ENCODE measurements around the gene CBLB. TPM values are rescaled to one million over a fixed set of nuclear protein-coding genes. Genes with fewer than 3 reads are reported as not detected.

CBLB gene
- total RNA-seq, 1 experiment from 2014 or later: 8.6 TPM

DNA sequence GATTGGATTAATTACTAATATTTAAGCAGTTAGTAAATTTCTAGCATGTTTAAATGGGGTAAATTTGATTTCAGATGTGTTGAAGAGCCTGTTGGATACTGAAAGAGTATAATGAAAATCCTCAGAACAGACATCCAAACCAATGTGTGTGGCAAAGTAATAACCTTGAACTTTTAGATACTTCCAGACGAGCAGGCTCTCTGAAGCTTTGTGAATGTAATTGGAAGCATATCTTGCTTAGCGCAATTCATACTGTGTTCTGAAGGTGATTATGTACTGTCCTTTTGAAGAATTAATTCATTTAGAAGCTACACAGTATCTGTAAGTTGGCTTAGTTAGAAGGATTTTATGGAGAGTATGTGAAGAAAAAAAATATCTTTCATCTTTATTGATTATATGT is 161.8 kb downstream of the CBLB start:
- TF ChIP-seq TCF7L2 (IDR thresholded peaks at IDR 0.05; ENCODE audit: low read depth, low read length): no peak
- TF ChIP-seq, protein P1, sequence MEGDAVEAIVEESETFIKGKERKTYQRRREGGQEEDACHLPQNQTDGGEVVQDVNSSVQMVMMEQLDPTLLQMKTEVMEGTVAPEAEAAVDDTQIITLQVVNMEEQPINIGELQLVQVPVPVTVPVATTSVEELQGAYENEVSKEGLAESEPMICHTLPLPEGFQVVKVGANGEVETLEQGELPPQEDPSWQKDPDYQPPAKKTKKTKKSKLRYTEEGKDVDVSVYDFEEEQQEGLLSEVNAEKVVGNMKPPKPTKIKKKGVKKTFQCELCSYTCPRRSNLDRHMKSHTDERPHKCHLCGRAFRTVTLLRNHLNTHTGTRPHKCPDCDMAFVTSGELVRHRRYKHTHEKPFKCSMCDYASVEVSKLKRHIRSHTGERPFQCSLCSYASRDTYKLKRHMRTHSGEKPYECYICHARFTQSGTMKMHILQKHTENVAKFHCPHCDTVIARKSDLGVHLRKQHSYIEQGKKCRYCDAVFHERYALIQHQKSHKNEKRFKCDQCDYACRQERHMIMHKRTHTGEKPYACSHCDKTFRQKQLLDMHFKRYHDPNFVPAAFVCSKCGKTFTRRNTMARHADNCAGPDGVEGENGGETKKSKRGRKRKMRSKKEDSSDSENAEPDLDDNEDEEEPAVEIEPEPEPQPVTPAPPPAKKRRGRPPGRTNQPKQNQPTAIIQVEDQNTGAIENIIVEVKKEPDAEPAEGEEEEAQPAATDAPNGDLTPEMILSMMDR (IDR thresholded peaks at IDR 0.05): no peak
- no peak for TF ChIP-seq SIN3A (IDR thresholded peaks at IDR 0.05; ENCODE audit: borderline replicate concordance, insufficient read depth, low read depth, low read length)
- no peak for TF ChIP-seq POLR2AphosphoS5 (IDR thresholded peaks at IDR 0.05; ENCODE audit: low read depth, low read length)
- TF ChIP-seq, protein P2, sequence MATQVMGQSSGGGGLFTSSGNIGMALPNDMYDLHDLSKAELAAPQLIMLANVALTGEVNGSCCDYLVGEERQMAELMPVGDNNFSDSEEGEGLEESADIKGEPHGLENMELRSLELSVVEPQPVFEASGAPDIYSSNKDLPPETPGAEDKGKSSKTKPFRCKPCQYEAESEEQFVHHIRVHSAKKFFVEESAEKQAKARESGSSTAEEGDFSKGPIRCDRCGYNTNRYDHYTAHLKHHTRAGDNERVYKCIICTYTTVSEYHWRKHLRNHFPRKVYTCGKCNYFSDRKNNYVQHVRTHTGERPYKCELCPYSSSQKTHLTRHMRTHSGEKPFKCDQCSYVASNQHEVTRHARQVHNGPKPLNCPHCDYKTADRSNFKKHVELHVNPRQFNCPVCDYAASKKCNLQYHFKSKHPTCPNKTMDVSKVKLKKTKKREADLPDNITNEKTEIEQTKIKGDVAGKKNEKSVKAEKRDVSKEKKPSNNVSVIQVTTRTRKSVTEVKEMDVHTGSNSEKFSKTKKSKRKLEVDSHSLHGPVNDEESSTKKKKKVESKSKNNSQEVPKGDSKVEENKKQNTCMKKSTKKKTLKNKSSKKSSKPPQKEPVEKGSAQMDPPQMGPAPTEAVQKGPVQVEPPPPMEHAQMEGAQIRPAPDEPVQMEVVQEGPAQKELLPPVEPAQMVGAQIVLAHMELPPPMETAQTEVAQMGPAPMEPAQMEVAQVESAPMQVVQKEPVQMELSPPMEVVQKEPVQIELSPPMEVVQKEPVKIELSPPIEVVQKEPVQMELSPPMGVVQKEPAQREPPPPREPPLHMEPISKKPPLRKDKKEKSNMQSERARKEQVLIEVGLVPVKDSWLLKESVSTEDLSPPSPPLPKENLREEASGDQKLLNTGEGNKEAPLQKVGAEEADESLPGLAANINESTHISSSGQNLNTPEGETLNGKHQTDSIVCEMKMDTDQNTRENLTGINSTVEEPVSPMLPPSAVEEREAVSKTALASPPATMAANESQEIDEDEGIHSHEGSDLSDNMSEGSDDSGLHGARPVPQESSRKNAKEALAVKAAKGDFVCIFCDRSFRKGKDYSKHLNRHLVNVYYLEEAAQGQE (IDR thresholded peaks at IDR 0.05; ENCODE audit: insufficient read depth in 1 of 2, low read depth in 2 of 2, low read length in 1 of 2): no peak
- Histone ChIP-seq H3K4me1 (ENCODE audit: control insufficient read depth, insufficient read depth, low read length) (no peaks in the 10 kb centered on the region), H3K27ac (ENCODE audit: low read length) (no peak overlapping the region), H3K9me3 (ENCODE audit: control insufficient read depth, insufficient read depth, low read depth, low read length) (no peaks in the 10 kb centered on the region), H3K27me3 (ENCODE audit: control insufficient read depth, insufficient read depth, low read length) (no peaks in the 10 kb centered on the region), H3K4me3 (ENCODE audit: low read depth in 2 of 2, low read length in 2 of 2) (no peak overlapping the region), H3K36me3 (ENCODE audit: control insufficient read depth, insufficient read depth, low read length) (no peaks in the 10 kb centered on the region; the same call in 1 of the 2 replicates)
- in situ Hi-C loops (cut with HindIII; ENCODE audit: low pct_unique_long_range_greater_than_20kb, low sequenced_read_pairs) (no loop called here), intact Hi-C loops (cut with micrococcal nuclease; ENCODE audit: unreplicated experiment) (no loop called here)
- BruUV-seq (replicated peaks): no TSS peak
- POLR2A ChIA-PET: no interaction called here
- no peak for ATAC-seq
- DNase-seq (ENCODE audit: low read depth, low spot score): no peak
- CTCF ChIA-PET: no interaction called here

DNA sequence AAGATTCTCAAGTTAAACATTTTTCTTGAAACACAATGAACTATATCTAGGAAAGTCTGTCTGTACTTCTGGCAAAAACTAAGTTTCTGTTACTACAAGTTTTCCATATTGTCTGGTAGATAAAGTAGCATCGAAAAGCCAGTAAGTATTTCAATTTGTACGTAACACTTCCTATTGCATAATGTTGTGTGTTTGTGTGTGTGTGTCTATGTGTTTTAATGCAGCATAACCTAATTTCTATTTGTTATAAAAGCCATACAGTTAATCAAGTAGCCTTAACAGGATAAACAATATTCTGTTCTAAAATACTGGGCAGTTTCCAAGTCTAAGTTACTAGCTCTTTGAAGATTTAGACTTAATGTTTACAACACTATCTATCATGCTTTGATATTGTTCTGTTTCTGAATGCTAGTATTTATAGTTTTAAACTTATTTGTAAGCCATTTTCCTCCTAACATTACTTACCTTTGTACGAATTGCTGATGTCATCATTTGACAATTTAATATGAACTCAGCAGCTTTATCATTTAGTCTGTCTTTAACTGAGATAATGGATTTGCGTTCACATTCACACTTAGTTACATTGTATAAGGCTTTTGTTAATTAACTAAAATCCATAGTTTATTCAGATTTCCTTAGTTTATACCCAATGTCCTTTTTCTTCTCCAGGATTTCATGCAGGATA is 163.9 kb downstream of the CBLB start:
- ChIA-PET POLR2A (no interaction called here), CTCF (no interaction called here)
- in situ Hi-C loops (cut with HindIII; ENCODE audit: low pct_unique_long_range_greater_than_20kb, low sequenced_read_pairs) (no loop called here), intact Hi-C loops (cut with micrococcal nuclease; ENCODE audit: unreplicated experiment) (no loop called here)
- Histone ChIP-seq H3K27ac (ENCODE audit: low read length) (no peak overlapping the region), H3K36me3 (ENCODE audit: control insufficient read depth, insufficient read depth, low read length) (no peaks in the 10 kb centered on the region), H3K9me3 (ENCODE audit: control insufficient read depth, insufficient read depth, low read depth, low read length) (no peaks in the 10 kb centered on the region), H3K4me1 (ENCODE audit: control insufficient read depth, insufficient read depth, low read length) (no peaks in the 10 kb centered on the region), H3K27me3 (ENCODE audit: control insufficient read depth, insufficient read depth, low read length) (no peaks in the 10 kb centered on the region), H3K4me3 (ENCODE audit: low read depth in 2 of 2, low read length in 2 of 2) (no peak overlapping the region)
- BruUV-seq (replicated peaks): no TSS peak
- no peak for TF ChIP-seq TCF7L2 (IDR thresholded peaks at IDR 0.05; ENCODE audit: low read depth, low read length)
- TF ChIP-seq POLR2AphosphoS5 (IDR thresholded peaks at IDR 0.05; ENCODE audit: low read depth, low read length): no peak
- no peak for TF ChIP-seq SIN3A (IDR thresholded peaks at IDR 0.05; ENCODE audit: borderline replicate concordance, insufficient read depth, low read depth, low read length)
- TF ChIP-seq, protein P2 (IDR thresholded peaks at IDR 0.05; ENCODE audit: insufficient read depth in 1 of 2, low read depth in 2 of 2, low read length in 1 of 2): no peak
- TF ChIP-seq, protein P1 (IDR thresholded peaks at IDR 0.05): no peak
- DNase-seq (ENCODE audit: low read depth, low spot score): no peak
- no peak for ATAC-seq
